Stimulated activated CD4-positive, alpha-beta T cell treated with anti-CD3 and anti-CD28 coated beads, Interleukin-12 subunit alpha, Interleukin-12 subunit beta, amount 100 ng/mL, for 4 hours (primary cell): ENCODE results near the gene LCMT2.
A peak's percentile ranks its signal among the peaks of the same experiment; 100 is the strongest.

Source experiments
- DNase-seq: peaks from one replicate; pipeline ENCODE4 v3.0.0-alpha.2; 2020

The LCMT2 gene, protein sequence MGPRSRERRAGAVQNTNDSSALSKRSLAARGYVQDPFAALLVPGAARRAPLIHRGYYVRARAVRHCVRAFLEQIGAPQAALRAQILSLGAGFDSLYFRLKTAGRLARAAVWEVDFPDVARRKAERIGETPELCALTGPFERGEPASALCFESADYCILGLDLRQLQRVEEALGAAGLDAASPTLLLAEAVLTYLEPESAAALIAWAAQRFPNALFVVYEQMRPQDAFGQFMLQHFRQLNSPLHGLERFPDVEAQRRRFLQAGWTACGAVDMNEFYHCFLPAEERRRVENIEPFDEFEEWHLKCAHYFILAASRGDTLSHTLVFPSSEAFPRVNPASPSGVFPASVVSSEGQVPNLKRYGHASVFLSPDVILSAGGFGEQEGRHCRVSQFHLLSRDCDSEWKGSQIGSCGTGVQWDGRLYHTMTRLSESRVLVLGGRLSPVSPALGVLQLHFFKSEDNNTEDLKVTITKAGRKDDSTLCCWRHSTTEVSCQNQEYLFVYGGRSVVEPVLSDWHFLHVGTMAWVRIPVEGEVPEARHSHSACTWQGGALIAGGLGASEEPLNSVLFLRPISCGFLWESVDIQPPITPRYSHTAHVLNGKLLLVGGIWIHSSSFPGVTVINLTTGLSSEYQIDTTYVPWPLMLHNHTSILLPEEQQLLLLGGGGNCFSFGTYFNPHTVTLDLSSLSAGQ

DNA sequence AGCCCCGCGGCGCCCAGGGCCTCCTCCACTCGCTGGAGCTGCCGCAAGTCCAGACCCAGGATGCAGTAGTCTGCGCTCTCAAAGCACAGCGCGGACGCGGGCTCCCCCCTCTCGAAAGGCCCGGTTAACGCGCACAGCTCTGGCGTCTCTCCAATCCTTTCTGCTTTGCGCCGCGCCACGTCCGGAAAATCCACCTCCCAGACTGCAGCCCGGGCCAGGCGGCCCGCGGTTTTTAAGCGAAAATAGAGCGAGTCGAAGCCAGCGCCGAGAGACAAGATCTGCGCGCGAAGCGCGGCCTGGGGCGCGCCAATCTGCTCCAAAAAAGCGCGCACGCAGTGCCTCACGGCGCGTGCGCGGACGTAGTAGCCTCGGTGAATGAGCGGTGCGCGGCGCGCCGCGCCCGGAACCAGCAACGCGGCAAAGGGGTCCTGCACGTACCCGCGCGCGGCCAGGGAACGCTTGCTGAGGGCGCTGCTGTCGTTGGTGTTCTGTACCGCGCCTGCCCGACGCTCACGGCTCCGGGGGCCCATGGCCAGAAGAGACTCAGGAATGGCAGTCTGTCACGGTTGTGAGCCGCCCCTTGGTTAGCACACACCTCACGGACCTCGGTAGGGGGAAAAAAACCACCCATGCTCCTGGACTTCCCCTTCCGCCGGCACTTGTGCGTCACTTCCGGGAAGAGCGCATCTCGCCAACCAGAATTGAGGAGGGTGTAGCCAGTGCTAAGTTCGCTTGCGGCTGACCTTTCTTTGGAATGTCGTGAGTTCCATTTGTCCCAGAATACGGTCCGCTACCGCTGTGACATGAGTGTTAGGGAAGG lies at the start of gene LCMT2:
Gene LCMT2 (minus strand): TSS at position 614 of the 820 bp plus-strand sequence. CDS start 84 bp downstream, at position 530.
- peak; percentile 83 for DNase-seq

DNA sequence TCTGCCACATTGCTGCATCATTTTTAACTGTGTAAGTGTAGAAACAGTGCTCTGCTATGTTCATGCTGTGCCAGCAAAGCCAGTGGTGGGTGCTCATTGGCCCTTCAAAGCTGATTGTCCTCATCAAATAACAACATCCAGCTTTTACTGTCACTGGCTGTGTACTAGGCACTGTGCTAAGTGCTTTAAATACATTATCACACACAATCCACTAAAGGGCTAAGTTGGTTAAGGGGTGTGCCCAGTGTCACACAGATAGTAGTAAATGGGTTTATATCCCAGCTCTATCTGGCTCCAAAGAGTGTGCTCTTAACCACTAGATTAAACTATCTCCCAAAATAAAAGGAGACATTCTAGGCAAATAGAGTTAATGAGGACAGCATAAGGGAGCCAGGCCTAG lies 48.2 kb upstream of the LCMT2 start:
- DNase-seq, result no peak

DNA sequence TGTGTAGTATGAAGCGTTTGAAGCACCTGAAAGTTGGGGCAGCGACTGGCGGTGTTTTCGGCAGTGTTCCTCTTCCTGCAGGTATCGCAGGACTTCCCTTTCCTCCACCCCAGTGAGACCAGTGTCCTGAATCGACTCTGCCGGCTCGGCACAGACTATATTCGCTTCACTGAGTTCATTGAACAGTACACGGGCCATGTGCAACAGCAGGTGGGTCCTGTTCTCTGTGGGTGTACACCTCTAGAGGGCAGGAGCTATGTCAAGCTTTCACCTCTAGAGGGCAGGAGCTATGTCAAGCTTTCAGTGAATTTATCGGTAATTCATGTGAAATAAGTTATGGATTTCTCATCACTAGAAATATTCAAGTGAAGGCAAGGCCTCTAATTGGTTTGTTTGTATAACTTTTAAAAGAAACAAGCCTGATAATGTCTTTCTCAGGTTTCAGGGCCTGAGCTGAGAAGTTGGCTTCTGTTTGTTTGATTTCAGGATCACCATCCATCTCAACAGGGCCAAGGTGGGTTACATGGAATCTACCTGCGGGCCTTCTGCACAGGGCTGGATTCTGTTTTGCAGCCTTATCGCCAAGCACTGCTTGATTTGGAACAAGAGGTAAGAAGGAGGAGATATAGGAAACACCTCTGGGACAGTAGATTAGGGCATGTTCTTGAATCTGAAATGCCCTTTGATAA lies 45.8 kb upstream of the LCMT2 start:
- peak; percentile 16 for DNase-seq

DNA sequence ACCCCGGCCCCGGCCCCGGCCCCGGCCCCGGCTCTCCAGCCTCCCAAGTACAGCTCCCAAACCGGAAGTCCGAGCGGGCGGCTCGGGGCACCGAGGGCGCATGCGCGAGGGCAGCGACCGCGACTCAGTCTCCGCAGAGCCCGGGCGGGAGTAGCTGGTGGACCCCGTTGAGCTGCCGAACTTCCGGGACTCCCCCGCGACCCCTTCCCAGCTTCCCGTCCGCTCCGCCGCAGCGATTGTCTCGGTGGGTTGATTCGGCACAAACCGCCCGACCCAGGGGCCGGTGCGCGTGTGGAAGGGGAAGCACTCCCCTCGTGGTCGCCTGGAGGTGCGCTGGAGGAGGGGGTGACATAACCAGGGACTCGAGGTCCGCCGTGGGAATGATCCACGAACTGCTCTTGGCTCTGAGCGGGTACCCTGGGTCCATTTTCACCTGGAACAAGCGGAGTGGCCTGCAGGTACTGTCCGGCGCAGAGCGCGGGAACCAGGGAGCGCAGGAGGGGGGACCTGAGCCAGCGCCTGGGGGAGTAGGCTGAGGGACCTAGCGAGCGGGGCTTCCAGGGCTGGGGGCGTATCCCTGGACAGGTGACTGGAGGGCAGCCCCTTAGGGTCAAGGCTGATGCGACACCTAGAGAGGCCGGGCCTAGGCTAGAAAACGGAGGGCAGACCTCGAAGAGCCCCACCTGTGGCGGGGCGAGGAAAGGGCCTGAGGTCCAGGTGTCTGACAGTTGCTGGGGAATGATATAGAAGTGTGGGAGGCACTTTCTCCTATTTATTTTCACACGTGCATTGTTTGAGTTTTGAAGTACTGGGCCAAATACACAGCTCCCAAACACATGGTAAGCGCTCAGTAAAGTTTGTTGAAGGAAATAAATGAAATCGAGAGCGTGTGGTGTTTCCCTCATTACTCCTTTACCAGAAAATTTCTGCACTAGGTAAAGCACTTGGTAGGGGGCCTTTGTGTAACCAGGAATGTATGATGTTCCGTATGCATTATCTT lies 40.9 kb upstream of the LCMT2 start, which contains the start of the genes TUBGCP4 and ZSCAN29:
Gene TUBGCP4 (plus strand): TSS at position 127 of the 1,000 bp plus-strand sequence. CDS start 254 bp downstream, at position 381.
Gene ZSCAN29 (minus strand): TSS at position 69 of the 1,000 bp plus-strand sequence. CDS start 1,130 bp downstream, outside the sequence.
- DNase-seq, result peak; percentile 74

GRCh38 chr15:43370310-43370974 lies 40.1 kb upstream of the LCMT2 start:
- DNase-seq, result no peak

- no peak for DNase-seq
Observed at GRCh38 chr15:43361313-43361903, 31.0 kb upstream of the LCMT2 start.

GRCh38 chr15:43360821-43361220 lies 30.4 kb upstream of the LCMT2 start:
- no peak for DNase-seq

DNA sequence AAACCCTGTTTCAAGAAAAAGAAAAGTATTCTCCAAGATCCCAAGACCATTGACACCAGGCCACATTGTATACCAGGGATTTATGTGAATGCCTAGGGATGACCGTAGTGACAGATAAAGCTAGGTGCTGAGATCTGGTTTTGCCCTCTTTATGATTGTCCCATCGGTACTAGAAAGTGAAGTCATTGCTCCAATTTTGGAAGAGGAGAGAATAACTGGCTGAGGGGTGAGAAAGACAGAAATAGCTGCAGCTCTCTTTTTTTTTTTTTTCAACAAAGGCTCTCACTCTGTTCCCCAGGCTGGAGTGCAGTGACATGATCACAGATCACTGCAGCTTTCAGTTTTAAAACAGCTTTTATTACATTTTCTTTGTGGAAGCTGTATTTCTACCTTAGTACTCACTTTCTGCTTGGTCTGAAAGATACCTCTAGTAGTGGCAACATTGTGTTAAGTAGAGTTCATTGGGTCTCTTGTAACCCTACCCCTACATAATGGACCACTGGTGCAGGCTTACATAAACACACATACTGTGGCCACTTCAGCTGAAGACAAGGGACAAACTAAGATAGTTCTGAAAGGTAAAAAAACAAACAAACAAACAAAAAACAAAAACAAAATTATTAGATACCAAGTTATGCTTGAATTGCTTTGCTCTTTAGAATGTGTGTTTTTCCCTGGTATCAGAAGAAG lies 22.5 kb upstream of the LCMT2 start:
- DNase-seq, result no peak

DNA sequence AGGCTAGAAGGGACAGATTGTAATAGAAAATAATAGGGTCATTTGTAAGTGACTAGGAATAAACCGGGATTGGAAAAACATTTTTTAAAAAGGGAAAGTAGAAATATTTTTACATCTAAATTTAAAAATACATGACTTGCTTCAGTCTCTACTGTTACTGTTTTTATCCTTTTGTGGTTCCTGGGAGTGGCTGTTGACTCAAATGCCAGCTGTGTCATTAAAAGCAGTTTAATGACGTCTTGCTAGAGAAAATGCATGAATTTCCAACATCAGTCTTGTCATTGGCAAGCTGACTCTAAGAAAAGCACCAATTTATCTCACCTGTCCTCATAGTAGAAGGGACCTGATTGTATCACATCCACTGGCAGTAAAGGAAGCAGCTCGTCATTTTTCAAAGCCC lies 16.7 kb upstream of the LCMT2 start:
- no peak for DNase-seq

- no peak for DNase-seq
Observed at GRCh38 chr15:43346305-43346704, 15.9 kb upstream of the LCMT2 start.

- DNase-seq, result no peak
Observed at GRCh38 chr15:43330780-43331087, 361 bp upstream of the LCMT2 start.

- peak; percentile 6 for DNase-seq
Observed at GRCh38 chr15:43329217-43329959, 985 bp downstream of the LCMT2 start.

GRCh38 chr15:43325039-43325684 lies 5.2 kb downstream of the LCMT2 start:
- no peak for DNase-seq

- no peak for DNase-seq
Observed at GRCh38 chr15:43318990-43319771, 11.2 kb downstream of the LCMT2 start.

DNA sequence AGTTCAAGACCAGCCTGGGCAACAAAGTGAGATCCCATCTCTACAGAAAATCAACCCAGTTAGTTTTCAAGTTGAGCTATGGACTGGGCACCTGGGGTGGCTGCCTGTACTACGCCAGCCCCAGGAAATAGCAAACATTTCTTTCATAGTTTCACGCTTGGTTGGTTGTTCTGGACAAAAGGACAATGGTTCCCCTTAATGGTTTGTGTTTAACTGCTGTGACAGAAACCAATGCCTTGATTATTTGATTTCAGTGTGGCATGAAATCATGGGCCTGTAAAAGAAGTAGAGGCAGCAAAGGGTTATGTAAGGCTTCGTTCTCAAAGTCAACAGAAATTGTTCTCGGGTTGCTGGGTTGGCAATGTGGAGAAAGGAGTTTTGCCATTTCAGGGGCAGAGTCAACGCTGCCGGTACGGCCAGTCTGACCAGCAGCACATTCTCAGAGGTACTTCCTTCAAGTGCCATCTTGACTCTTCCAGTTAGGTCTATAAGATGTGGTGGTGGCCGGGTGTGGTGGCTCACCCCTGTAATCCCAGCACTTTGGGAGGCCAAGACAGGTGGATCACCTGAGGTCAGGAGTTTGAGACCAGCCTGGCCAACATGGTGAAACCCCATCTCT lies 12.7 kb downstream of the LCMT2 start:
- DNase-seq, result no peak

GRCh38 chr15:43316971-43317346 lies 13.4 kb downstream of the LCMT2 start:
- no peak for DNase-seq
